GM19328 (cell line): ENCODE data around the gene UPF1.

ENCODE experiments used
- ATAC-seq: cut with Tn5 transposase; IDR thresholded peaks from one replicate; pipeline ENCODE4 v1.9.1; 2021; ENCODE audit warnings: mild to moderate bottlenecking, moderate library complexity; ENCODE audit not compliant: unreplicated experiment

Gene UPF1

DNA sequence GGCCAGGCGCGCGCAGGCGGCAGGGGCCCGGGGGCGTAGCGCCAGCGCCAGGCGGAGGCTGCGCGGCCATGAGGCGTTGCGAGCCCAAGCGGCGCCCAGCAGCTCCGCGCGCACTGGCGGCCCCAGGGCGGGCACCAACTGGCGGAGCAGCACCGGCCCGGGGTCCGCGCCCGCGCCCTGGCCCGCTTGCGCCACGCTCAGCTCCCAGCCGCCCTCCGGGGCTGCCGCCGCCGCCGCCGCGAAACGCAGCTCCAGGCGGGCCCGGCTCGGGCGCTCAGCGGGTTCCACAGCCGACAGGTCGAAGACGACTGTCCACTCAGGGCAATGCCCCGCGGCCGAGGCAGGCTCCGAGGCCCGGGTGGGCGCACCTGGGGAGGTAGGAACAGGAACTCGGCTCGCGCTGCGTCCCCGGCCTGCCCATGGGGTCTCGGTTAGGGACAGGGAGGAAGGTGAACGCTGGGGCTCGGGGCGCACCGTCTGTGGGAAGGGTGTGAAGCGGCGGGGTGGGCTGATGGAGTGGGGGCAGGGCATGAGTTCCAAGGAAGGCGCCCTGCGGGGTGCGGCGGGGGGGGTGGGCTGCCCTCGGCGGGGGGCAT, 37.4 kb downstream of the UPF1 start:
- ATAC-seq = no peak

DNA sequence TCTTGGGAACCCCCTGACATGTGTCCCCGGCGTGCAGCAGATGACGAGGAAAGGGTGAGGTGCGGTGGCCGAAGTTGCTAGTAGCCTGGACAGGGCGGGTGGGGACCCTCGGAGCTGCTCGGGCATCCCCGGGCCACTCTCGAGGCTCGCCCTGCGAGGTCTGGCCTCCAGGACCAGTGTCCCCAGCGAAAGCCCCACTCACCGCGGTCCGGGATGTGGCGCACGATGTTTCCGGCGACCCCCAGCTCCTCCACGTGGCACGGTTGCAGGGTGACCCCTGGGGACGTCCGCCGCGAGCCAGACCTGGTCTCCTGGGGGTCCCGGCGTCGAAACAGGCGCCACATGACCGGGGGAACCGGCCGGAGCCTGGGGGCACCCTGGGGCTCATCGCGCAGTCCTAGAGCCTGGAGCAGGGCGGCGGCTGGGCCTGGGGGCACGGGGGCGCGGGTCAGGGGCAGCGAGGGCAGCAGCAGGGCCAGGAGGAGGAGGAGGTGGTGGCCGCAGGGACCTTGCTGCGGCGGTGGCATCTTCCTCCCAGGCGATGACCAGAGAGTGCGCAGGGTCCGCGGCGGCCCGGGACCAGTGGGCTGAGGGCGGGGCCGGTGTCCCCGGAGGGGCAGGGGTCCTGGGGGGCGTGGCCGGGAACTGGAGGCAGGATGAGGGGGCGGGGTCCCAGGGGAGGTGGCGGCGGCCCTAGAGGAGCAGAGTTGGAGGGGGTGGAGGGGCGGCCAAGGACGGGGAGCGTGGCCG, 38.2 kb downstream of the UPF1 start:
- ATAC-seq = no peak

DNA sequence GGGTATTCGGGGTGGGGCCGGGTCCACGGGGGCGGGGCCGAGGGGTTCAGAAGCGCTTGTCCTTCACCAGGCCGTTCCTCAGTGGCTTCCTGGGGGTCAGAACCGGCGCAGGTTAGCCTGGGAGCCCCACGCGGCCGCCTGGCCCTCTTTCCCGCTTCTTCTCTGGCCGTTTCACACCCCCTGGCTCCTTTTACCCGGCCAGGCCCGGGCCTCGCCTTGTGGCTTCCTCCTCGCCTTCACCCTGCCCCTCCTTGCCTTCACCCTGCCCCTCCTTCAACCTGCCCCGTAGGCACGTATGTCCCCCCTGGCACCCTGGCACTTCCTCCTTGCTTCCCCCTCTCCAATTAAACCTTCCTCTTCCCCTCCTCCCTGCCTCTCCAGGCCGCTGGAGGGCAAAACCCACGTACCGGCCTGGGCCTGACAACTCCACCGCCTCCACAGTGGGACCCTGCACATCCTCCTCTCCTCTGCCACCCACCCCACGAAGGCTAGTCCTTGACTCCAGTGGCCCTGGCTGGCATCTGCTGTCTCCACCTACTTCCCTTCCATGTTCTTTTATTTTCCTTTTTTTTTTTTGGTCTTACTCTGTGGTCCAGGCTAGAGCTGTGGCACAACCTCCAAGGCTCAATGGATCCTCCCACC, 38.9 kb downstream of the UPF1 start:
- no peak for ATAC-seq

DNA sequence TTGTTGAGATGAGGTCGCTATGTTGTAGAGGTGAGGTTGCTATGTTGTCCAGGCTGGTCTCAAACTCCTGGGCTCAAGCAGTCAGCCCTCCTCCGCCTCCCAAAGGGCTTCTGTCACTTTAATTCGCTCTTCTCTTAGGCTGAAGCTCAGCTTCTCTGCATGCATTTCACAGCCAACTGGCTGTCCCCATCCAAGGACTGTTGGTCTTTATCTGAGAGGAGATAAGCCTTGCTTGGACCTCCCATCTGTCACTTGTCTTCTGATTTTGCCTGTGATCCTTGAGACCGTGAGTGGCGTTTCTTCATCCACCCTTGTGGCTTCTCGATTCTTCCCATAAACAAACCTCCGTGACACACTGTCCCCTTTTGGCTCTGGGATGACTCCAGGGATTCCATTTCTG, 39.8 kb downstream of the UPF1 start:
- ATAC-seq = no peak

GRCh38 chr19:18875726-18876125, 44.0 kb downstream of the UPF1 start:
- no peak for ATAC-seq

DNA sequence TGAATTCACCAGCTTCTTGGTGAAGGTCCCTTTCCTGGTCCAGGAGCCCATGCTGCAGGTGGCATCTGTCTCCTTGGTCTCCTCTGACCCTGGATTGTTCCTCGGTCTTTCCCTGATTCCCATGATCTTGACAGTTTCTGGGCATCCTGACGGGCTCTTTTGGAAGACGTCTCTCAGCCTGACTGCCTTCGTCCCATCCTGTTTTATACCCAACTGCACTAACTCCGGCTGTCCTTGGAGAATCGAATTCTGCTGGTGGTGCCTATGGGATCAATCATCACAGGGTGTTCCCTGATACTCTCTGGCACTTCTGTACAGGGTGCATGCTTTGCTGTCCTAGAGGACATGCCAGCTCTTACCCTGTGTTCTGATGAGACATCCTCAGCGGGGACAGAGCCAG, 45.1 kb downstream of the UPF1 start:
- ATAC-seq = no peak

GRCh38 chr19:18878058-18878797, 46.5 kb downstream of the UPF1 start:
- ATAC-seq = no peak

DNA sequence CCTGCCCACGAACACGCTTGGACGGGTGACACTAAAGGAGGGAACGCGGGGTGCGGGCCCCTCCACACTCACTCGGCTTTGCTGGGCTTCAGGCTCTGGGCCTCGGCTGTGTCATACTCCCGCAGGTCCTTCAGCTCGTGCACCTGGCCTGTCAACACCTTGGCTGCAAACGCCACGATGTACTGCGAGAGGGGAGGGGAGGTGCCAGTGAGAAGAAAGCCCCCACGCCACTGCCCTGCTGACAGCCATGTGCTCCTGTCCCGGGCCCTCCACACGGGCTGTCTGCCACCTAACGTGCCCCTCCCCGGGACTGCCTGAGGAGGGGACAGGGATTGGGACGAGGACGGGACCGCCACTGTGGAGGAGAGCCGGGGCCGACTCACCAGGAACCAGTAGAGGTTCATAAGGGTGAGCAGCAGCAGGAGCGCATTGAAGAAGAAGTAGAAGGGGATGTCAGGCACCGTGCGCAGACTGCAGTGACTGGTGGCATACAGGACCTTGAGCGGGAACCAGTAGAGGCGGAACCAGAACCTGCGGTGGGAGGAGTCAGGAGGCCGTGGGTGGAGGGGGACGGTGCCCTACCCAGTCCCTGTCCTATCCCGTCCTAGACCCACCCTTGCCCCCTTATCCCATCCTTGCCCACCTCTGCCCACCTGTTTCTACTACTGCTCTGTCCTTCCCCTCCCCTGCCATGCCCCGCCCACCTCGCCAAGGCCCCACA, 47.3 kb downstream of the UPF1 start:
- ATAC-seq = no peak

DNA sequence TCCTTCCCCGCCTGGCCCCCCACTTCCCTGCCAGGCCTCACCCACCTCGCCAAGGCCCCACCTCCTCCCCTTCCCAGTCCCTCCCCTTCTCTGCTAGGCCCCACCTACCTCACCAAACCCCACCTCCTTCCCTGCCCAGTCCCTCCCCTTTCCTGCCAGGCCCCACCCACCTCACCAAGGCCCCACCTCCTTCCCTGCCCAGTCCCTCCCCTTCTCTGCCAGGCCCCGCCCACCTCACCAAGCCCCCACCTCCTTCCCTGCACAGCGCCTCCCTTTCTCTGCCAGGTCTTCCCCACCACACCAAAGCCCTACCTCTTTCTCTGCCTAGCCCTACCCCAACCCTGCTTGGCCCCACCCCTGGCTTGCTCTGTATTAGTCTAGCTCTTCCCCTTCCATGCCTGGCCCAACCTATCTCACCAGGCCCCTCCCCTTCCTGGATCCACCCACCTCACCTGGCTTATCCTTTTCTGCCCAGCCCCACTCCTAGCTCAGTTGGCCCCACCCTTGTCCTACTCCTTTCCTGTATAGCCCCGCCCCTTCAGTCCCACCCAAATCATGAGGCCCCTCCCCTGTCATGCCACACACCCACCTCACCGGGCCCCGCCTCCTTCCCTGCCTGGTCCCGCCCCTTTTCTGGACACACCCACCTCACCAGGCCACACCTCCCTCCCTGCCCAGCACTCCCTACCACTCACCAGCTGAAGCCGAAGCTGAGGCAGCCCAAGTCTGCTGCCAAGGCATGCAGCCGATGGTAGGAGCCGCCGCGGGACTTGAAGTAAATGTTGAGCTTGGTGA, 48.0 kb downstream of the UPF1 start:
- no peak for ATAC-seq

DNA sequence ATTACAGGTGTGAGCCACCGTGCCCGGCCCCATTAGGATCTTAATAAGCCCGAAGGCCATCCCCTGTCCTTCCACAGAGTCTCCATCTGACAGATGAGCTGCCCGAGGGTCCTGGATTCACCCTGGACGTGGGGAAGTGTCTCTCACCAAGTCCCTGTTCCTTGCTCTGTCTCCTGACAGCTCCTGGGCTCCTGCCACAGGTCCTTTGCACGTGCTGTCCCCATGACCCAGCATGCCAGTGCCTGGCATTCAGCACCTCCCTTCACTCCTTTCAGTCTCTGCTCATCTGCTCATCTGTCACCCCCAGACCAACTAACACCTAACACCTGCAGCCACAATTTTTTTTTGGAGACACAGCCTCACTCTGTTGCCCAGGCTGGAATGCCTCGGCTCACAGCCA, 49.7 kb downstream of the UPF1 start:
- no peak for ATAC-seq

GRCh38 chr19:18883526-18884304, 52.0 kb downstream of the UPF1 start:
- ATAC-seq = no peak

- no peak for ATAC-seq
Observed at GRCh38 chr19:18886972-18887371, 55.2 kb downstream of the UPF1 start.

GRCh38 chr19:18889949-18890745, 58.4 kb downstream of the UPF1 start:
- ATAC-seq = no peak

- ATAC-seq = no peak
Observed at GRCh38 chr19:18893587-18894253, 62.0 kb downstream of the UPF1 start.

DNA sequence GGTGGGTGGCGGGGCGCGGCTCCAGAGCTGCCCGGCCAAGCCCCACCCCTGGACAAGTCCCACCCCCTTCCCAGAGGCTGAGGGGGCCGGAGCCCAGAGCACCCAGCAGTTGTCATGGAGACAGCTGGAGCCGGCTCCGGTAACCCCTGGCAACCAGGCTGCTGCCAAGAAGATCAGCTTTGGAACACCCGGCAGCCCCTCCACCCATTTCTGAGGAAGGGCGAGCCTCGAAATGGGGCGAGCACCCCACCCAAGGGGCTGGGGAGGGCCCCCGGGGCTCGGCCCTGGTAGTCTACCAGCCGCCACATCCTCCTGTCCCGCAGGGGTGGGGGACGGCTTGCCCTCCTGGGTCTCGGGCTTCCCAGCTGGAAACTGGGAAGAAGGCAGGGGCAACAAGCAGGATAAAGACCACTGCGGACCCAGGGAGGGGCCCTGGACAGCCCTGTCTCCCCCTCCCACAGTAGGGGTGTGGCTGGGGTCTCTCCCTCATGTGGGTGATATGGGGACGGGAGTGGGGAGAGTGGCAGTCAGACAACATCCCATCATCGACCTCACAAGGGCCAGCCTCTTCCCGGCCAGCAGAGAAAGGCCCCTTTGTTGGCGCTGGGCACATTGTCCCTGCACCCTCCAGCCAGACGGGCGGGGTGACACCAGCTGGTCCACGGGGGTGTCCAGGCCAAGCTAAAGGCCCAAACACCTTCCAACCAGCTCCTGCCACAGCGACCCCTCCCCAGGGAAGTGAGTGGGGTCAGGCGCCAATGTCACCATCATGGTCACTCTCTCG, 62.7 kb downstream of the UPF1 start:
- ATAC-seq = no peak

DNA sequence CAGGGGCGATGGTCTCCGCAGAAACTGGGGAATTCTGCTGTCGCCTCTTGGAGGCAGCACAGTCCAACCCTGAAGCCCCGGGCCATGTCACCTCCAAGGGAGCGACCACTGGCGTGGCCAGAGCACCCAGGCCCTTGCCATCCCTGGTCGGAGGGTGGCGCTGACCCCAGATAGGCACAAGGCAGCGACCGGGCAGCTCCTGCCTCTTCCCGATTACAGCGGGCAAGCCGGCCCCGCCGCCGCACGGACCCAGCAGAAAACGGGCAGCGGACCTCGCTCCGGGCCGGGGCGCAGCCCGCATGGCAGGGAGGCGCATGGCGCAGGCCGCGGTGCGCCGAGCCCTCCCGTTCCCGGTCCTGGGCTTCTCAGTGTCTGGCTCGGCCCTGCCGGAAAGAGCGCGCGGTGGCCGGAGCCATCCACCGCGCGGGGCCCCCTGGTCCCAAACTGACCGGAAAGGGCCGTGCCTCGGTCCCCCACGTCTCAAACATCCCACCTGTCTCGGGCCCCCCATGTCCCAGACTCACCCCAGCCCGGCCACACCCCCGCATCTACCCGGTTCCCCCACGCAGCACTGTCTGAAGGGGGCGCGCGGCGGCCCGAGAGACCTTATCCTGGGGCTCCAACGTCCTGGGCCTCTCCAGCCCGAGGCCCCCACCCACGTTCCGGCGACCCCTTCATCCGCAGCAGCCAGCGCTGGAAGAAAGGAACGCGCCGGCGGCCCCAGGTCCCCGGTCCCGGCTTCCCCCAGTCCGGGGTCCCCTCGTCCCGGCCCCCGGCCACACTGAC, 63.5 kb downstream of the UPF1 start:
- no peak for ATAC-seq
